ENCODE data around the gene TNFSF8.

Gene TNFSF8

GRCh38 chr9:114855488-114855887 lies 74.9 kb downstream of the TNFSF8 start:
- TF ChIP-seq, protein P1, sequence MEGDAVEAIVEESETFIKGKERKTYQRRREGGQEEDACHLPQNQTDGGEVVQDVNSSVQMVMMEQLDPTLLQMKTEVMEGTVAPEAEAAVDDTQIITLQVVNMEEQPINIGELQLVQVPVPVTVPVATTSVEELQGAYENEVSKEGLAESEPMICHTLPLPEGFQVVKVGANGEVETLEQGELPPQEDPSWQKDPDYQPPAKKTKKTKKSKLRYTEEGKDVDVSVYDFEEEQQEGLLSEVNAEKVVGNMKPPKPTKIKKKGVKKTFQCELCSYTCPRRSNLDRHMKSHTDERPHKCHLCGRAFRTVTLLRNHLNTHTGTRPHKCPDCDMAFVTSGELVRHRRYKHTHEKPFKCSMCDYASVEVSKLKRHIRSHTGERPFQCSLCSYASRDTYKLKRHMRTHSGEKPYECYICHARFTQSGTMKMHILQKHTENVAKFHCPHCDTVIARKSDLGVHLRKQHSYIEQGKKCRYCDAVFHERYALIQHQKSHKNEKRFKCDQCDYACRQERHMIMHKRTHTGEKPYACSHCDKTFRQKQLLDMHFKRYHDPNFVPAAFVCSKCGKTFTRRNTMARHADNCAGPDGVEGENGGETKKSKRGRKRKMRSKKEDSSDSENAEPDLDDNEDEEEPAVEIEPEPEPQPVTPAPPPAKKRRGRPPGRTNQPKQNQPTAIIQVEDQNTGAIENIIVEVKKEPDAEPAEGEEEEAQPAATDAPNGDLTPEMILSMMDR (conservative IDR thresholded peaks at IDR 0.05), result no peak
- no peak overlapping the region for H3K27ac ChIP-seq

- TF ChIP-seq, protein P1 (conservative IDR thresholded peaks at IDR 0.05), result no peak
- H3K27ac ChIP-seq, result no peak overlapping the region
Measured at GRCh38 chr9:114854736-114855355, 75.5 kb downstream of the TNFSF8 start.

GRCh38 chr9:114853071-114853855 lies 77.1 kb downstream of the TNFSF8 start:
- no peak overlapping the region for H3K27ac ChIP-seq

GRCh38 chr9:114852050-114852594 lies 78.3 kb downstream of the TNFSF8 start:
- no peak overlapping the region for H3K27ac ChIP-seq
- TF ChIP-seq, protein P1 (conservative IDR thresholded peaks at IDR 0.05), result no peak

More at GRCh38 chr9:114853071-114853855, 77.1 kb downstream of the TNFSF8 start:
- TF ChIP-seq, protein P1 (conservative IDR thresholded peaks at IDR 0.05), result no peak

DNA sequence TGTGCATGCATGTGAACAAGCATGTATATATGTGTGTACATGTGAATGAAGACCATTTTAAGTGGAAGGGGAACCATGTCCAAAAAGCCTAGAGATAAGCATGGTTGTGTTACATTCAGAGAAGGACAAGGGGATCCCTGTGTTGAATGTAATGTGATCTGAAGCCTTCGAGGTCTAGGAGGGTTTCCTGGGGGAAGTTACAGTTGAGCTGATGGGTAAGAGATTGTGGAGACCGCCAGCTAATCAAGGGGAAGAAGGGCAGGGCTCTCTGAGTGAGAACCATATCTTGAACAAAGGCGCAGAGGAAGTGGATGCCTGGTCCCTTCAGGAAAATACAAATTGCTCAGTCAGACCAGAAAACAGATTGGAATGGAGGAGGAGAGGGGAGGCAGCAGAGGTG lies 79.1 kb downstream of the TNFSF8 start:
- no peak overlapping the region for H3K27ac ChIP-seq
- TF ChIP-seq, protein P1 (conservative IDR thresholded peaks at IDR 0.05), result no peak
